HepG2 (cell line): ENCODE data around the gene NPPB. TPM values are rescaled to one million over a fixed set of nuclear protein-coding genes. Genes with fewer than 3 reads are reported as not detected.
"Not testable (repeated sequence)": the region's sequence is repeated elsewhere in the genome, so short reads cannot be mapped to it uniquely, and the experiment has no call there.

Experiments
- ATAC-seq: fragments of 200-7000 bp; cut with Tn5 transposase; 3 replicates; pipeline ENCODE4 v1.9.1; 2020; ENCODE audit warnings: mild to moderate bottlenecking, moderate library complexity
- BruUV-seq: library from RNA; stranded (reverse); fragments of 400-500 nt; replicated peaks from 2 replicates; lab custom pipeline; 2021; lab: Mats Ljungman, UMichigan
- CTCF ChIA-PET: fragments of 300-600 bp; formaldehyde crosslinking; extraction: SDS; loops from one replicate; lab custom pipeline; 2021; ENCODE audit warnings: low total read pairs, inconsistent platforms, low intra/inter-chr PET ratio; lab: Yijun Ruan, JAX
- POLR2A ChIA-PET: fragments of 350-600 bp; sonication (Branson Sonifier 250); formaldehyde crosslinking; loops from one replicate; lab custom pipeline; 2020; ENCODE audit warnings: antibody characterized with exemption, inconsistent platforms; lab: Yijun Ruan, JAX
- DNase-seq: peaks from one replicate; pipeline ENCODE4 v3.0.0-alpha.2; 2015; ENCODE audit warnings: low spot score
- FAIRE-seq: peaks from 3 replicates; lab custom pipeline; 2011; peaks lifted over from hg19 to GRCh38; lab: Jason Lieb, UNC
- H2AFZ ChIP-seq: one replicate; pipeline ENCODE4 v1.6.1; 2011; ENCODE audit warnings: low read length, inconsistent platforms
- H3K27ac ChIP-seq: fragments of 300-600 bp; 3 replicates; pipeline ENCODE4 v1.8.0; 2011; ENCODE audit warnings: mixed run types, mild to moderate bottlenecking, mixed read lengths, low read length, inconsistent platforms; ENCODE audit not compliant: insufficient read depth; ENCODE audit errors: extremely low read length
- H3K27me3 ChIP-seq, 2 experiments: fragments of 200-600 bp in 1 of 2; 2 replicates in 1 of 2; 3 replicates in 1 of 2; pipeline versions ENCODE4 v1.6.0 to v1.8.0; 2011; ENCODE audit warnings: low read length in 2 of 2, mild to moderate bottlenecking in 2 of 2, moderate library complexity in 2 of 2, inconsistent platforms in 1 of 2; ENCODE audit not compliant: insufficient read depth in 2 of 2, control insufficient read depth in 1 of 2
- H3K36me3 ChIP-seq, 2 experiments: fragments of 200-600 bp in 1 of 2; replicated peaks in 1 of 2; 2 replicates in 1 of 2; 3 replicates in 1 of 2; pipeline versions ENCODE4 v1.5.1 to v1.8.0; 2011; ENCODE audit warnings: low read length in 2 of 2, inconsistent platforms in 1 of 2; ENCODE audit not compliant: insufficient read depth in 2 of 2, control insufficient read depth in 1 of 2
- H3K4me1 ChIP-seq: 2 replicates; pipeline ENCODE4 v1.5.1; 2012; ENCODE audit warnings: low read length, inconsistent platforms; ENCODE audit not compliant: insufficient read depth
- H3K4me2 ChIP-seq: 2 replicates; pipeline ENCODE4 v1.6.0; 2011; ENCODE audit warnings: low read depth, low read length, inconsistent platforms
- H3K4me3 ChIP-seq, 3 experiments: fragments of 200-600 bp in 1 of 3; sonication (generic), shearing (Covaris generic) in 1 of 3; replicated peaks in 1 of 3; 2 replicates each; pipeline ENCODE4 v1.5.1; 2011 to 2016; ENCODE audit warnings: low read length in 3 of 3, inconsistent platforms in 2 of 3, low read depth in 2 of 3, mild to moderate bottlenecking in 2 of 3, control low read depth in 1 of 3, mixed read lengths in 1 of 3; ENCODE audit not compliant: insufficient read depth in 1 of 3
- H3K79me2 ChIP-seq: one replicate; pipeline ENCODE4 v1.6.1; 2011; ENCODE audit warnings: low read length, inconsistent platforms; ENCODE audit not compliant: insufficient read depth
- H3K9ac ChIP-seq: 2 replicates; pipeline ENCODE4 v1.6.0; 2011; ENCODE audit warnings: mild to moderate bottlenecking, low read depth, low read length, inconsistent platforms; ENCODE audit not compliant: insufficient read depth
- H3K9me3 ChIP-seq: 2 replicates; pipeline ENCODE4 v1.5.1; 2012; ENCODE audit warnings: mild to moderate bottlenecking, low read length
- H4K20me1 ChIP-seq: 2 replicates; pipeline ENCODE4 v1.6.0; 2011; ENCODE audit warnings: inconsistent platforms, mild to moderate bottlenecking, low read length, moderate library complexity; ENCODE audit not compliant: insufficient read depth
- EP300 ChIP-seq, 3 experiments: sonication (generic) in 1 of 3; formaldehyde crosslinking in 1 of 3; IDR thresholded peaks; 2 replicates each; pipeline versions ENCODE4 v1.5.1 to v1.6.1; 2011 to 2020; ENCODE audit warnings: low read depth in 2 of 3, low read length in 2 of 3, borderline replicate concordance in 1 of 3, improper control_type of control experiment in 1 of 3, mild to moderate bottlenecking in 1 of 3, missing genetic modification reagents in 1 of 3, moderate library complexity in 1 of 3
- RXRA ChIP-seq: sonication (generic); formaldehyde crosslinking; IDR thresholded peaks from 2 replicates; pipeline ENCODE4 v1.5.1; 2020; ENCODE audit warnings: missing genetic modification reagents
- SAP130 ChIP-seq: IDR thresholded peaks from 2 replicates; pipeline ENCODE4 v1.6.1; 2016; ENCODE audit warnings: low read depth
- ZNF121 ChIP-seq: sonication (generic); formaldehyde crosslinking; IDR thresholded peaks from 2 replicates; pipeline ENCODE4 v1.5.0; 2020; ENCODE audit warnings: mild to moderate bottlenecking, missing genetic modification reagents
- ZNF362 ChIP-seq: sonication (generic); formaldehyde crosslinking; IDR thresholded peaks from 2 replicates; pipeline ENCODE4 v1.4.0; 2020; ENCODE audit warnings: missing genetic modification reagents, mild to moderate bottlenecking, borderline replicate concordance
- ZNF441 ChIP-seq: sonication (generic); formaldehyde crosslinking; IDR thresholded peaks from 2 replicates; pipeline ENCODE4 v1.7.0; 2021; ENCODE audit warnings: missing genetic modification reagents, borderline replicate concordance
- ZNF674 ChIP-seq: sonication (generic); formaldehyde crosslinking; IDR thresholded peaks from 2 replicates; pipeline ENCODE4 v1.5.0; 2020; ENCODE audit warnings: low read depth, mild to moderate bottlenecking, missing genetic modification reagents
- WGBS: methylation state at CpG from one replicate; pipeline ENCODE4 v1.1.6; 2017; ENCODE audit warnings: low lambda C conversion rate; 5-methylcytosine and 5-hydroxymethylcytosine counted together
- in situ Hi-C: cut with HindIII; loops from 2 replicates; pipeline ENCODE4 v1.10.0; 2017; ENCODE audit warnings: low pct_unique_long_range_greater_than_20kb; ENCODE audit not compliant: extremely low pct_ligation_motif_present
- intact Hi-C: fragments of 100-400 bp; cut with micrococcal nuclease; formaldehyde crosslinking; loops from one replicate; pipeline ENCODE4 v1.10.0; 2022; ENCODE audit not compliant: unreplicated experiment
- polyA plus RNA-seq, 8 experiments: library from polyadenylated mRNA; depleted of rRNA in 3 of 8; stranded (reverse) in 7 of 8; unstranded in 1 of 8; fragments of >200 nt; fragmentation: Illumina TruSeq in 4 of 8; extraction: Trizol in 4 of 8; gene quantifications; 2 replicates each; pipeline versions ENCODE4 v1.2.1 to v1.2.3, GENCODE V29; 2011 to 2016; ENCODE audit warnings: low read depth in 4 of 8, missing spikeins in 1 of 8, mixed read lengths in 1 of 8; ENCODE audit not compliant: insufficient read depth in 1 of 8
- total RNA-seq, 5 experiments: library from RNA; depleted of rRNA; stranded (reverse); fragments of >200 nt; fragmentation: Illumina TruSeq; extraction: Trizol; gene quantifications; 2 replicates each; pipeline ENCODE4 v1.2.3, GENCODE V29; 2016; ENCODE audit warnings: low read depth in 1 of 5
- TF ChIP-seq, protein P1 (sequence below): sonication (generic); formaldehyde crosslinking; IDR thresholded peaks from 2 replicates; pipeline ENCODE4 v1.4.0; 2020; ENCODE audit warnings: missing genetic modification reagents, borderline replicate concordance
- TF ChIP-seq, protein P2 (sequence below): sonication (generic); formaldehyde crosslinking; IDR thresholded peaks from 2 replicates; pipeline ENCODE4 v1.5.1; 2020; ENCODE audit warnings: mild to moderate bottlenecking, missing genetic modification reagents, moderate library complexity

NPPB gene
- total and polyA plus RNA-seq, 2 of the 13 experiments (the other 11 are each of a cell fraction or from before 2014, with no cell fraction given): 1.9 TPM; not detected in 1

- Histone ChIP-seq H3K27me3 (peaks cover 2 to 11% of the 10 kb centered on the region in 2 experiments; a peak in 3 of 5 replicates), H3K9me3 (no peaks in the 10 kb centered on the region), H3K36me3 (no peaks in the 10 kb centered on the region), H3K9ac (no peak overlapping the region), H3K27ac (no peak overlapping the region), H2AFZ (no peak overlapping the region), H3K4me3 (no peak overlapping the region), H3K4me1 (peaks cover 17% of the 10 kb centered on the region), H3K79me2 (no peaks in the 10 kb centered on the region), H3K4me2 (no peak overlapping the region), H4K20me1 (no peaks in the 10 kb centered on the region)
- POLR2A ChIA-PET: no interaction called here
- CTCF ChIA-PET: no interaction called here
- FAIRE-seq (no peak), ATAC-seq (no peak), DNase-seq (no peak)
- in situ Hi-C loops: no loop called here
- 57% methylated on average over 1 of the region's 1 CpG for WGBS
- no TSS peak for BruUV-seq
- TF ChIP-seq, protein P1, sequence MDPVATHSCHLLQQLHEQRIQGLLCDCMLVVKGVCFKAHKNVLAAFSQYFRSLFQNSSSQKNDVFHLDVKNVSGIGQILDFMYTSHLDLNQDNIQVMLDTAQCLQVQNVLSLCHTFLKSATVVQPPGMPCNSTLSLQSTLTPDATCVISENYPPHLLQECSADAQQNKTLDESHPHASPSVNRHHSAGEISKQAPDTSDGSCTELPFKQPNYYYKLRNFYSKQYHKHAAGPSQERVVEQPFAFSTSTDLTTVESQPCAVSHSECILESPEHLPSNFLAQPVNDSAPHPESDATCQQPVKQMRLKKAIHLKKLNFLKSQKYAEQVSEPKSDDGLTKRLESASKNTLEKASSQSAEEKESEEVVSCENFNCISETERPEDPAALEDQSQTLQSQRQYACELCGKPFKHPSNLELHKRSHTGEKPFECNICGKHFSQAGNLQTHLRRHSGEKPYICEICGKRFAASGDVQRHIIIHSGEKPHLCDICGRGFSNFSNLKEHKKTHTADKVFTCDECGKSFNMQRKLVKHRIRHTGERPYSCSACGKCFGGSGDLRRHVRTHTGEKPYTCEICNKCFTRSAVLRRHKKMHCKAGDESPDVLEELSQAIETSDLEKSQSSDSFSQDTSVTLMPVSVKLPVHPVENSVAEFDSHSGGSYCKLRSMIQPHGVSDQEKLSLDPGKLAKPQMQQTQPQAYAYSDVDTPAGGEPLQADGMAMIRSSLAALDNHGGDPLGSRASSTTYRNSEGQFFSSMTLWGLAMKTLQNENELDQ (CRISPR knock-in tag): no peak
- peak; percentile 32; the same call in 1 of the 2 replicates for TF ChIP-seq ZNF121 (CRISPR knock-in tag)
- TF ChIP-seq SAP130 (CRISPR knock-in tag): no peak
- no peak for TF ChIP-seq EP300 (IDR thresholded peaks at IDR 0.05; ENCODE audit: low read depth in 2 of 2, low read length in 2 of 2)
- TF ChIP-seq EP300 (CRISPR knock-in tag; IDR thresholded peaks at IDR 0.05; ENCODE audit: borderline replicate concordance): no peak
- TF ChIP-seq ZNF674 (CRISPR knock-in tag): no peak
- intact Hi-C loops: no loop called here
Measured at GRCh38 chr1:11903210-11903609, 44.5 kb upstream of the NPPB start.

- CTCF ChIA-PET, H3K79me2 ChIP-seq, H3K4me2 ChIP-seq, H3K4me1 ChIP-seq, H4K20me1 ChIP-seq, intact Hi-C loops, BruUV-seq, H3K27ac ChIP-seq, DNase-seq, FAIRE-seq, H2AFZ ChIP-seq, H3K4me3 ChIP-seq, H3K36me3 ChIP-seq, in situ Hi-C loops, H3K9me3 ChIP-seq, H3K9ac ChIP-seq: not testable (repeated sequence)
- H3K27me3 ChIP-seq: peaks cover 0 to 11% of the 10 kb centered on the region in 2 experiments; a peak in 3 of 5 replicates
- 18% methylated on average over 9 of the region's 9 CpGs for WGBS
- ATAC-seq: peak; percentile 72
- POLR2A ChIA-PET: interaction anchor here (1.7 kb wide), 1 partner anchor 59 kb away, joined by 5 read pairs; no protein-coding TSS in a partner anchor
- TF ChIP-seq RXRA: peak; percentile 47; the same call in 1 of the 2 replicates
- TF ChIP-seq ZNF441: peak; percentile 55; the same call in 1 of the 2 replicates
- peak; percentile 75 for TF ChIP-seq ZNF362 (CRISPR knock-in tag)
- TF ChIP-seq, protein P2, sequence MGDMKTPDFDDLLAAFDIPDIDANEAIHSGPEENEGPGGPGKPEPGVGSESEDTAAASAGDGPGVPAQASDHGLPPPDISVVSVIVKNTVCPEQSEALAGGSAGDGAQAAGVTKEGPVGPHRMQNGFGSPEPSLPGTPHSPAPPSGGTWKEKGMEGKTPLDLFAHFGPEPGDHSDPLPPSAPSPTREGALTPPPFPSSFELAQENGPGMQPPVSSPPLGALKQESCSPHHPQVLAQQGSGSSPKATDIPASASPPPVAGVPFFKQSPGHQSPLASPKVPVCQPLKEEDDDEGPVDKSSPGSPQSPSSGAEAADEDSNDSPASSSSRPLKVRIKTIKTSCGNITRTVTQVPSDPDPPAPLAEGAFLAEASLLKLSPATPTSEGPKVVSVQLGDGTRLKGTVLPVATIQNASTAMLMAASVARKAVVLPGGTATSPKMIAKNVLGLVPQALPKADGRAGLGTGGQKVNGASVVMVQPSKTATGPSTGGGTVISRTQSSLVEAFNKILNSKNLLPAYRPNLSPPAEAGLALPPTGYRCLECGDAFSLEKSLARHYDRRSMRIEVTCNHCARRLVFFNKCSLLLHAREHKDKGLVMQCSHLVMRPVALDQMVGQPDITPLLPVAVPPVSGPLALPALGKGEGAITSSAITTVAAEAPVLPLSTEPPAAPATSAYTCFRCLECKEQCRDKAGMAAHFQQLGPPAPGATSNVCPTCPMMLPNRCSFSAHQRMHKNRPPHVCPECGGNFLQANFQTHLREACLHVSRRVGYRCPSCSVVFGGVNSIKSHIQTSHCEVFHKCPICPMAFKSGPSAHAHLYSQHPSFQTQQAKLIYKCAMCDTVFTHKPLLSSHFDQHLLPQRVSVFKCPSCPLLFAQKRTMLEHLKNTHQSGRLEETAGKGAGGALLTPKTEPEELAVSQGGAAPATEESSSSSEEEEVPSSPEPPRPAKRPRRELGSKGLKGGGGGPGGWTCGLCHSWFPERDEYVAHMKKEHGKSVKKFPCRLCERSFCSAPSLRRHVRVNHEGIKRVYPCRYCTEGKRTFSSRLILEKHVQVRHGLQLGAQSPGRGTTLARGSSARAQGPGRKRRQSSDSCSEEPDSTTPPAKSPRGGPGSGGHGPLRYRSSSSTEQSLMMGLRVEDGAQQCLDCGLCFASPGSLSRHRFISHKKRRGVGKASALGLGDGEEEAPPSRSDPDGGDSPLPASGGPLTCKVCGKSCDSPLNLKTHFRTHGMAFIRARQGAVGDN: peak; percentile 22; the same call in 1 of the 2 replicates
Measured at GRCh38 chr1:11901446-11901845, 42.7 kb upstream of the NPPB start.
